HG03571 (cell line): ENCODE measurements around the gene RCAN1.
"Not testable (repeated sequence)": the region's sequence is repeated elsewhere in the genome, so short reads cannot be mapped to it uniquely, and the experiment has no call there.

ENCODE experiments used
- ATAC-seq: cut with Tn5 transposase; IDR thresholded peaks from one replicate; pipeline ENCODE4 v1.9.1; 2021; ENCODE audit not compliant: unreplicated experiment

The RCAN1 gene

DNA sequence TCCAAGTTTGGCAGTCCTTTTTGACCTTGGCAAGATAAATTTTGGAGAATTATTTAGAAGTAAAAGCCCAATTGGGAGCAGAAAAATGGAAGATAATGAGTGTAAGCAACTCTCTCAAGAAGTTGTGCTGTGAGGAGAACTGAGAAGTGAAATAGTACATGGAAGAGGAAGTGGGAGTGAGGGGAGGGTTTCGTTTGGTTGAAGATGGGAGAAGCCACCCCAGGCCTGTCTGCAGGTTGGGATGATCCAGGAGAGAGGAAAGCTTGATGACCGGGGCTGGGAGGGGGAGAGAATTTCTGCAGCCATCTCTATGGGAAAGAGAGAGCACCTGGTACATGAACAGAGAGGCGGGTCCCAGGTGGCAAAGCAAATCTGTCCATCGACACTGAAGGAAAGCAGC lies 8.6 kb upstream of the RCAN1 start:
- ATAC-seq, result no peak

DNA sequence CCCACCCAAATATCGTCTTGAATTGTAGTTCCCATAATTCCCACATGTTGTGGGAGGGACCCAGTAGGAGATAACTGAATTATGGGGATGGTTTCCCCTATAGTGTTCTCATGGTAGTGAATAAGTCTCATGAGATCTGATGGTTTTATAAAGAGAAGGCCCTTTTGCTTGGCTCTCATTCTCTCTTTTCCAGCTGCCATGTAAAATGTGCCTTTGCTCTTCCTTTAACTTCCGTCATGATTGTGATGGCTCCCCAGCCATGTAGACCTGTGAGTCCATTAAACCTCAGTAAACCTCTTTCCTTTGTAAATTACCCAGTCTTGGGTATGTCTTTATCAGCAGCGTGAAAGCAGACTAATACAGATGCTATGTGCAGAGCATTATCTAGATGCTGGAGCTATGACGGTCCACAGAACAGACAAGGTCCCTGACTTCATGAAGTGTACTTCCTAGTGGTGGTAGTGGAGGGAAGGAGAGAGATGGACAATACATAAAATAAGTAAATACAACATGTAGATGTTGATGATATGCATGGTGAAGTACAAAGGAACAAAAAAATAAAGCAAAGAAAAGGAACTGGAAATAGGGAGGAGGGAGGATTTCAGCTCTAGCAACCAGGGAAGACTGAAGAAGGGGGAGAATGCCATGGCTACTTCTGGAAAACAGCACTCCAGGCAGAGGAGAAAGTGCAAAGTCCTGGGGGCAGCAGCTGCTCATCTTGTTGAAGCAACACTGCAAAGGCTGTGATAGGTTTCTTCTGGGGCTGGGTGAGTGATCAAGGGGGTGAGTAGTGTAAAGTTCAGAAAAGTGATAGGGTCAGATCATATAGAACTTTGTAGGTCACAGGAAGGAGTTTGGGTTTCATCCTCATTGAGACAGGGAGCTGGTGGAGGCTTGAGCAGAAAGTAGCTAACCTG lies 6.8 kb upstream of the RCAN1 start:
- ATAC-seq, result no peak

- no peak for ATAC-seq
These were observed 5.1 kb upstream of the RCAN1 start for GRCh38 chr21:34619841-34620665.

DNA sequence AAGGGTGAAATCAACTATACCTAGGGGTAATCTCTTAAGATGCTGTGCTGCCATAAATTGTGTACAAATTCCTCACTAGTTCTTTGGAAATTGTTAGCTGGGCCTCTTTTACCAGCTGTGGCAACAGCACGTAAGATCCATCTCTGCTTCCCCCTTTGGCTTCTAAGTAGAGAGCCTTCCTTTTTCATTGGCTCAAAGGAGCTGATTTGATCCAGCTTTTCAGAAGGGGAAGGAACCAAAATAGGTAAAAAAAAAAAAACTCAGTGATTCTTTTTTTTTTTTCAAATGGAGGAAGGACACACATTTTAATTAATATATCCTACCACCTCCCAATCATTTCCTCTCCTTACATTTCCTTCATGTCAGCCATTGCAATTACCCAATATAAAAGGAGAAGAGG lies 4.0 kb upstream of the RCAN1 start:
- no peak for ATAC-seq

DNA sequence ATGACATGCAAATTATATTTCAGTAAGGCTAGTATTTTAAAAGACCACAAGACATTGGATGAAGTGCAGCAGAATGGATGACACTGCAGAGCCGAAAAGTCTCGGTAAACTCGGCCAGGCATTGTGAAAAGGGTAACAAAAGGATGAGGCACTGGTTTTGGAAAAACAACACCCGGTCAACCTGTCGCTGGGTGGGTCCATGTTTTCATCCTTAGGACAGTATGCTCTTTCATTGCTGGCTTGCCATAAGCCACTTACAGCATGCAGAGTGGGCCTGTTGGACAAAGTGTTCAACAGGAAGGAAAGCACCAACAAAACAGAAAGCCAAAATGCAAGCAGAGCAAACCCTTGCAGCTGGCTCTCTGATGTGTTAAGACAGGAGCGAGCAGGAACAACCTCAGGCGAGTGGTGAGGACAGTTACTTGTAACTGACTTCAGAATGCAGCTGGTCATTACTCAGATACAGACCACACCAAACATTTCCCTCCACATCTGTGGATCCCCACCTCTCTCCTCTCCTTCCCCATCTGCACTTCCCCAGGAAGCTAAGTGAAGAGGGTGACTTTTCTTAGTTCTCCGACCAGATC lies 2.9 kb upstream of the RCAN1 start:
- no peak for ATAC-seq

DNA sequence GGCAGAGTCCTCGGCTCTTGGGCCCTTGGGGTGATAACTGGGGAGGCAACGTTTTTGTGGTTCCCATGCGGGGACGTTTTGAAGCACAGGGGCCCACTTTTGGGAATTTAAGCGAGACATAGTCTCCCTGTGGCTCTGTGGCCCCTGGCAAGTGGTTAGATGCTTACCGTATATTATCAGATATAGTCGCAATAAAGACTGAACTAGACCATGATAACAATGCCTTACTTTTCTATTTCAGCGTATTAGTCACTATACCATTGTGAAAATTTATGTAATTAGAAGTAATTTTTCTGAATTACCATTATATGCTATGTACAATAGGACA lies 538 bp upstream of the RCAN1 start:
- ATAC-seq, result no peak

- ATAC-seq, result no peak
These were observed 960 bp downstream of the RCAN1 start for GRCh38 chr21:34613679-34614627.

DNA sequence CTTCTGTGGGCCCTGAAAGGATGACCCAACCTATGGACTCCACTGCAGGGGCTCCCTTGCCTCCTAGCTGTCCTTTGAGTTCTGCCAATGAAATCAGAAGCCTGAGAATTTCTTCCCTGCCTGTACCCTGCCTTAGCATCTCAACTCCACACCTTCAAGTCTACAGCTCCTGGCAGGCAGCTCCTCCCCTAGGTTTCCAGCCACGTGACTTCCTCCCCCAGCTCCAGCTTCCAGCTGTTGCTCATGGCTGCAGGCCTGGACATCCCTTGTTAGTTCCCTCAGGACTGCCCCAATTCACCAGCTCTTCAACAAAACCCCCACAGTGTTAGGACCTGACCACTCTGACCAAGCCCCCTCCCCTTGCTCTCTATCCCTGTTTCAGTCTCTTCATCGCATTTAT lies 2.4 kb downstream of the RCAN1 start:
- ATAC-seq, result no peak

- no peak for ATAC-seq
These were observed 2.9 kb downstream of the RCAN1 start for GRCh38 chr21:34612056-34612455.

GRCh38 chr21:34611528-34611927 lies 3.4 kb downstream of the RCAN1 start:
- ATAC-seq, result no peak

DNA sequence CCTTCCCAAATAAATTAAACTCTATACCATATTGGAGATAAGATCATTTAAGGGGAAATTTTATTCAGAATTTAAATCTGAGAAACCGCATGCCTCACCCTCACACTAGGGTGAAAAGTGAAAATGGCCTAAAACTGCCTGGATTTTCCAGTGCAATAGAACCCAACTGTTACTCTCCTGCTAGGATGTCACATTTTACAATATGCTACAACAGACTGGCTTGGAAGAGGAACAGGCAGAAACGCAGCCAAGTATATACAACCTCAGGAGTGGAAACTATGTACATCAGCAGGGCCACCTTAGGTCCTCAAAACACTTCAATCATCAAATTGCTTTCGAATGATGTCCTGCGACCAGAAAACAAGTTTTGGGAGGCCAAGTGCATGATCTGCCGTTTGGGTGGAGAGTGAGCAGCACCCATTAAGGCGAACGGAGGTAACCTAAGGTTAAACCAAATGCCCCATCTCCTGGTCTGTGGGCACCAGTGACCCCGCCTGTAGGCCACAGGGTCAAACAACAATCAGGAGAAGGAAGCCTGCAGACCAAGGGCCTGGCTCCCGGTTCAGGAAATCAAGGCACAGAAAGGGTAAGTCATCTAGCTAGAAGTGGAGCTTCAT lies 4.9 kb downstream of the RCAN1 start:
- no peak for ATAC-seq

DNA sequence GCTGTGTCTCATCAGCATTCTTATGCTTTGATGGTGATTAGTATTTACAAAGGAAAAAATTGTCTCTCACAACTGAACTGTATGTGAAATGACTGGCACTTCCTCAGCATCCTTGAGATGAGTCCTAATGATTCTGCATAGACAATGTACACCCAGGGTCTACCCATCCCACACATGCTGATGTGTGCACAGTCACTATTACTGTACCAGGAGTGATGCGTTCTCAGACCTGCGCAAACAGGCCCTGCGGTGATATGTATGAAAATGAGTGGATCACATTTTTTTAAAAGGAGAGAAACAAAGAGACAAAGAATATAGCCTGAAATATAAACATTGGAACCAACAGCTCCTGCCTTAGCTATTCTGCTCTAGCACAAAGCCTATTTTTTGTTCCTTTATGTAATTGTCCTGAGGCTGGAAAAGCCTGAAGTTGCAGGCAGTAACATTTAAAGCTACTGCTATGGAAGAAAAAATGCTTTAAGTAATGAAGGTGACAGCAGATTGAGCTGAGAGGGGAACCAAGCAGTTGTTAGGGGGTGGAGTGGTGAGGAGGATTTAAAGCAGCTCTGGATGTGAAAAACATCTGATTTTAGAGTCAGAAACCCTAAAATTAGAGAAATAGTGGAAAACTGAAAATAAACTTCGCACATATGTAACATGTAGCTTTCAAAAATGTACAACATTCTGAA lies 5.5 kb downstream of the RCAN1 start:
- ATAC-seq, result no peak

GRCh38 chr21:34607376-34607775 lies 7.5 kb downstream of the RCAN1 start:
- ATAC-seq, result not testable (repeated sequence)

DNA sequence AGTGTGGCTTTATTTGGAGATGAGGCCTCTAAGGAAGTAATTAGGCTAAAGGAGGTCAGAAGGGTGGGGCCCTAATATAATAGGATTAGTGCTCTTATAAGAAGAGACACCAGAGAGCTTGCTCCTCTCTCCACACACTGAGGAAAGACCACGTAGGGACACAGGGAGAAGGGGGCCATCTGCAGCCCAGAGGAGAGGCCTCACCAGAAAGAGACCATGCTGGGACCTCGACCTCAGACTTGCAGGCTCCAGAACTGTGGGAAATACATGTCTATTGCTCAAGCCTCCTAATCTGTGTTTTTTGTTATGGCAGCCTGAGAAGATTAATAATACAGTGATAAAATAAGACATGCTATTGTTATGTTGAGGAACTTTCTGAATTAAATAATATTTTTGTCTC lies 8.3 kb downstream of the RCAN1 start:
- ATAC-seq, result no peak

GRCh38 chr21:34606051-34606450 lies 8.9 kb downstream of the RCAN1 start:
- no peak for ATAC-seq

DNA sequence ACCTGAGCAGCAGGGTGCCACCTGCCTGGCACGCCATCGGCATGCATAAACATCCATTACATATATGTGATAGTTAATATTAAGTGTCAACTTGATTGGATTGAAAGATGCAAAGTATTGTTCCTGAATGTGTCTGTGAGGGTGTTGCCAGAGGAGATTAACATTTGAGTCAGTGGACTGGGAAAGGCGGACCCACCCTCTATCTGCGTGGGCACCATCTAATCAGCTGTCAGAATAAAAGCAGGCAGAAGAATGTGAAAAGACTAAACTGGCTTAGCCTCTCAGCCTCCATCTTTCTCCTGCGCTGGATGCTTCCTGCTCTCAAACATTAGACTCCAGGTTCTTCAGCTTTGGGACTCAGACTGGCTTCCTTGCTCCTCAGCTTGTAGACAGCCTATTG lies 10.0 kb downstream of the RCAN1 start:
- ATAC-seq, result not testable (repeated sequence)

DNA sequence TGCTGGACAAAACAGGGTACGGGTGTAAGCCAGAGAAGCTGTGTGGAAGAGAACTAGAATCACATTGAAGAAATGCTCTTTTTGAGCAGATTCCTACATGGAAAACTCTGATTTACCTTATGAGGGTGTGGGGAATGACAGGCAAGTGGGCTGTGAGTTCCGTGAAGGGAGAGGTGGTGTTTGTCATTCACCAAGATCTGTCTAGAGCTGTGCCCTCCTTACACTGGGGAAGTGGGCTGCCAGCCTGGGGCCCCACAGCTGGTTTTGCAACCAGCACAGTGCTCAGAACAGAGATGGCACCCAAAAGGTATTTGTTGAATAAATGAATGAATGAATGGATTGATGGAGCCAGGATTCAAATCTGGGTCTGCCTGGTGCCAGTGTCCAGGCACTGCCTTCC lies 10.4 kb downstream of the RCAN1 start:
- no peak for ATAC-seq

GRCh38 chr21:34603710-34604057 lies 11.2 kb downstream of the RCAN1 start:
- no peak for ATAC-seq

- no peak for ATAC-seq
These were observed 11.8 kb downstream of the RCAN1 start for GRCh38 chr21:34603002-34603709.
